Small intestine (tissue), 7 donors: Measurements from ENCODE around the gene SUPT5H. TPM values are rescaled to one million over a fixed set of nuclear protein-coding genes. Genes with fewer than 3 reads are reported as not detected.

Source experiments
- DNase-seq, 2 donors: peaks; one replicate each; pipeline versions ENCODE4 v3.0.0 to v3.0.0-alpha.2; 2013
- FAIRE-seq: peaks from 2 replicates; lab custom pipeline; 2012; peaks lifted over from hg19 to GRCh38; lab: Jason Lieb, UNC
- H3K27ac ChIP-seq, 3 donors: one replicate each; pipeline ENCODE4 v1.5.1; 2013; ENCODE audit warnings: low read length in 2 of 3, mild to moderate bottlenecking in 2 of 3, control low read depth in 1 of 3, inconsistent platforms in 1 of 3, low read depth in 1 of 3, moderate library complexity in 1 of 3
- H3K27me3 ChIP-seq, 3 donors: one replicate each; pipeline ENCODE4 v1.6.1; 2013; ENCODE audit warnings: low read length in 3 of 3, inconsistent platforms in 1 of 3; ENCODE audit not compliant: control insufficient read depth in 3 of 3, insufficient read depth in 3 of 3
- H3K36me3 ChIP-seq, 3 donors: one replicate each; pipeline ENCODE4 v1.6.1; 2013; ENCODE audit warnings: low read length in 3 of 3, inconsistent platforms in 1 of 3, low read depth in 1 of 3, mild to moderate bottlenecking in 1 of 3, moderate library complexity in 1 of 3; ENCODE audit not compliant: control insufficient read depth in 3 of 3, insufficient read depth in 2 of 3
- H3K4me1 ChIP-seq, 3 donors: one replicate each; pipeline ENCODE4 v1.6.1; 2013; ENCODE audit warnings: low read length in 2 of 3, inconsistent platforms in 1 of 3, low read depth in 1 of 3, mild to moderate bottlenecking in 1 of 3, moderate library complexity in 1 of 3; ENCODE audit not compliant: control insufficient read depth in 3 of 3, insufficient read depth in 2 of 3
- H3K4me3 ChIP-seq, 3 donors: one replicate each; pipeline ENCODE4 v1.5.1; 2013; ENCODE audit warnings: low read length in 3 of 3, control low read depth in 1 of 3, inconsistent platforms in 1 of 3, low read depth in 1 of 3, mild to moderate bottlenecking in 1 of 3, moderate library complexity in 1 of 3
- H3K9me3 ChIP-seq, 2 donors: one replicate each; pipeline ENCODE4 v1.6.1; 2013; ENCODE audit warnings: low read depth in 1 of 2, low read length in 1 of 2; ENCODE audit not compliant: control insufficient read depth in 2 of 2, insufficient read depth in 1 of 2
- WGBS, 3 donors: extraction: QIAGEN DNeasy Blood & Tissue Kit; methylation state at CpG; one replicate each; pipeline ENCODE4 v1.1.7; 2013; 5-methylcytosine and 5-hydroxymethylcytosine counted together
- polyA plus RNA-seq, 4 donors: library from polyadenylated mRNA; stranded (reverse) in 3 of 4; unstranded in 1 of 4; fragments of 200-250 nt in 3 of 4; fragments of 120-200 nt in 1 of 4; gene quantifications; one replicate each; pipeline versions ENCODE4 v1.2.1 to v1.2.3, GENCODE V29; 2013
- donor health status: healthy with polysubstance abuse.
- donor health status: control.
- donor health status: control.
- donor health status: Bipolar disorder and iron deficiency.
- donor health status: healthy.

The SUPT5H gene
- polyA plus RNA-seq, 4 donors = 95.5 to 283 (median 163) TPM

GRCh38 chr19:39483141-39483540, 37.8 kb downstream of the SUPT5H start:
- DNase-seq (no peak), FAIRE-seq (no peak)
- H3K9me3 ChIP-seq = no peaks in the 10 kb centered on the region
- peaks cover 8 to 40% (median 11%) of the 10 kb centered on the region in 3 donors for H3K36me3 ChIP-seq
- no peak overlapping the region for H3K27ac ChIP-seq
- H3K4me3 ChIP-seq = no peak overlapping the region
- no peaks in the 10 kb centered on the region for H3K27me3 ChIP-seq
- WGBS, 3 donors = 65 to 87% (median 85%) methylated on average over 6 of the region's 6 CpGs
- peaks cover 2 to 10% (median 5%) of the 10 kb centered on the region in 3 donors for H3K4me1 ChIP-seq

- WGBS, 3 donors = 71 to 80% (median 74%) methylated on average over 10 of the region's 10 CpGs
- H3K27ac ChIP-seq = no peak overlapping the region
Measured at GRCh38 chr19:39489756-39490155, 44.4 kb downstream of the SUPT5H start.

GRCh38 chr19:39492225-39492624, 46.8 kb downstream of the SUPT5H start:
- Histone ChIP-seq H3K27me3 (peaks cover 0 to 8% (median 2%) of the 10 kb centered on the region in 3 donors), H3K9me3 (no peaks in the 10 kb centered on the region), H3K27ac (no peak overlapping the region), H3K4me1 (no peaks in the 10 kb centered on the region), H3K4me3 (no peak overlapping the region), H3K36me3 (peaks cover 10 to 45% (median 17%) of the 10 kb centered on the region in 3 donors)
- DNase-seq (no peak), FAIRE-seq (no peak)
- WGBS, 3 donors = 91 to 96% (median 94%) methylated on average over 6 of the region's 6 CpGs

More at GRCh38 chr19:39489756-39490155, 44.4 kb downstream of the SUPT5H start:
- H3K4me1 ChIP-seq = no peaks in the 10 kb centered on the region
- no peak overlapping the region for H3K4me3 ChIP-seq
- FAIRE-seq (no peak), DNase-seq (no peak)
- H3K27me3 ChIP-seq = no peaks in the 10 kb centered on the region
- no peaks in the 10 kb centered on the region for H3K9me3 ChIP-seq
- H3K36me3 ChIP-seq = peaks cover 14 to 66% (median 23%) of the 10 kb centered on the region in 3 donors

- Histone ChIP-seq H3K9me3 (no peaks in the 10 kb centered on the region), H3K4me3 (no peak overlapping the region), H3K36me3 (peaks cover 10 to 40% (median 17%) of the 10 kb centered on the region in 3 donors), H3K4me1 (peaks cover 0 to 3% (median 0%) of the 10 kb centered on the region in 3 donors), H3K27ac (no peak overlapping the region), H3K27me3 (peaks cover 0 to 13% (median 2%) of the 10 kb centered on the region in 3 donors)
- no peak for FAIRE-seq
- DNase-seq = no peak
- 75 to 83% (median 79%) methylated on average over 2 to 3 of the region's 3 CpGs for WGBS, 3 donors
Measured at GRCh38 chr19:39492788-39493187, 47.4 kb downstream of the SUPT5H start.

DNA sequence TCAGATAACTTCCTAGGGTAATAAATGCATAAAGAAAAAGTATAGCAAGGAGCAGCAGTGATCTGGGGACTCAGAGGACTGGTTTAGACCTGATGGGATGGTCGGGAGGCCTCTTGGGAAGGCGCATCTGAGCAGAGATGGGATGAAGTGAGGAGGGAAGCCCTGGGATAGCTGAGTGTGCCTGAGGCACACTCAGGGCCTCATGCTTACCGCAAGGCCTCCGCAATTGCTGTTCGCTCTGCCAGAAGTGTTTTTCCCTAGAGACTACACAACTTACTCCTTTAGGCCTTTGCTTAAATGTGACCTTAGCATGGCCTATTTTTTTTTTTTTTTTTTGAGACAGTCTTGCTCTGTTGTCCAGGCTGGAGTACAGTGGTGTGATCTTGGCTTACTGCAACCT, 49.3 kb downstream of the SUPT5H start:
- Histone ChIP-seq H3K27ac (no peak overlapping the region), H3K4me3 (no peak overlapping the region), H3K36me3 (peaks cover 2 to 21% (median 3%) of the 10 kb centered on the region in 3 donors), H3K9me3 (no peaks in the 10 kb centered on the region), H3K27me3 (peaks cover 3 to 32% (median 13%) of the 10 kb centered on the region in 3 donors), H3K4me1 (peaks cover 0 to 8% (median 0%) of the 10 kb centered on the region in 3 donors)
- DNase-seq (no peak), FAIRE-seq (no peak)
- 80 to 88% (median 82%) methylated on average over 5 of the region's 5 CpGs for WGBS, 3 donors

DNA sequence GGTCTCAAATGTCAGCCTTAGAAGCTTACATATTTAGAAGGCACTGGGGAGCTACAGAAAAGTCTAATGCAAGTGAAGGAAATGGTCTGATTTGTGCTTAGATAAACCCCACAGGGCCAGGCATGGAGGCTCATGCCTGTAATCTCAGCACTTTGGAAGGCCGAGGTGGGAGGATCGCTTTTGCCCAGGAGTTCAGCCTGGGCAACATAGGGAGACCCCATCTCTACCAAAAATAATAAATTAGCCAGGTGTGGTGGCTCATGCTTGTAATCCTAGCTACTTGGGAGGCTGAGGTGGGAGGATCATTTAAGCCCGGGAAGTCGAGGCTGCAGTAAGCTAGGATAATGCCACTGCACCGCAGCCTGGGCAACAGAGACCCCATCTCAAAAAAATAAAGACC, 50.7 kb downstream of the SUPT5H start:
- Histone ChIP-seq H3K27me3 (peaks cover 3 to 45% (median 17%) of the 10 kb centered on the region in 3 donors), H3K4me1 (peaks cover 0 to 8% (median 0%) of the 10 kb centered on the region in 3 donors), H3K27ac (no peak overlapping the region), H3K4me3 (no peak overlapping the region), H3K36me3 (peaks cover 0 to 9% (median under 1%) of the 10 kb centered on the region in 3 donors), H3K9me3 (no peaks in the 10 kb centered on the region)
- FAIRE-seq = no peak
- DNase-seq = no peak
- 83 to 88% (median 87%) methylated on average over 5 of the region's 5 CpGs for WGBS, 3 donors

DNA sequence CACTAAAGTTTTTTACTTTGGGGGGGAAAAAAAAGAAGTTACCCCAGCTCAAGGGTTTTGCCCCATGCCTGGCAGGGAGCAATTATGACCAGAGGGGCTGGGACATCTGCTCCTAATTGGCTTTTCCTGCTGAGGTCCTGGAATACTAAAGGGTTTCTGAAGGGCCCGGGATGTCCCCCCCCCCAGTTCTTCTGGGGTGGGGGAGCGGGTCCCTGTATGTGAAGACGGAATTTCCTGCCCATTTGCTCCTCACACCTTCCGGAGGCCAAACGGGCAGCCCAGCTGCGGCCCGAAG, 52.3 kb downstream of the SUPT5H start:
- 0 to 3% (median 0%) methylated on average over 6 to 7 of the region's 7 CpGs for WGBS, 3 donors
- Histone ChIP-seq H3K9me3 (peaks cover 0 to 4% of the 10 kb centered on the region in 2 donors), H3K27ac (no peak overlapping the region), H3K4me1 (peaks cover 0 to 8% (median 0%) of the 10 kb centered on the region in 3 donors), H3K4me3 (no peak overlapping the region), H3K27me3 (peaks cover 3 to 56% (median 17%) of the 10 kb centered on the region in 3 donors), H3K36me3 (no peaks in the 10 kb centered on the region)
- FAIRE-seq (no peak), DNase-seq (no peak)

- no peak overlapping the region for H3K4me3 ChIP-seq
- peak; percentile 18 to 59 for DNase-seq
Measured at GRCh38 chr19:39497996-39498797, 52.8 kb downstream of the SUPT5H start.

More at GRCh38 chr19:39497996-39498797, 52.8 kb downstream of the SUPT5H start:
- H3K9me3 ChIP-seq = peaks cover 0 to 4% of the 10 kb centered on the region in 2 donors
- H3K36me3 ChIP-seq = no peaks in the 10 kb centered on the region
- no peak for FAIRE-seq
- peaks cover 3 to 60% (median 18%) of the 10 kb centered on the region in 3 donors for H3K27me3 ChIP-seq
- WGBS, 3 donors = 1 to 2% (median 1%) methylated on average over 40 of the region's 40 CpGs
- no peak overlapping the region for H3K27ac ChIP-seq
- peaks cover 0 to 8% (median 0%) of the 10 kb centered on the region in 3 donors for H3K4me1 ChIP-seq
